HG03039 (cell line): ENCODE measurements around the gene TANC1.

Experiments
- ATAC-seq: cut with Tn5 transposase; IDR thresholded peaks from one replicate; pipeline ENCODE4 v1.9.1; 2021; ENCODE audit warnings: mild to moderate bottlenecking, moderate library complexity; ENCODE audit not compliant: unreplicated experiment

TANC1 gene

DNA sequence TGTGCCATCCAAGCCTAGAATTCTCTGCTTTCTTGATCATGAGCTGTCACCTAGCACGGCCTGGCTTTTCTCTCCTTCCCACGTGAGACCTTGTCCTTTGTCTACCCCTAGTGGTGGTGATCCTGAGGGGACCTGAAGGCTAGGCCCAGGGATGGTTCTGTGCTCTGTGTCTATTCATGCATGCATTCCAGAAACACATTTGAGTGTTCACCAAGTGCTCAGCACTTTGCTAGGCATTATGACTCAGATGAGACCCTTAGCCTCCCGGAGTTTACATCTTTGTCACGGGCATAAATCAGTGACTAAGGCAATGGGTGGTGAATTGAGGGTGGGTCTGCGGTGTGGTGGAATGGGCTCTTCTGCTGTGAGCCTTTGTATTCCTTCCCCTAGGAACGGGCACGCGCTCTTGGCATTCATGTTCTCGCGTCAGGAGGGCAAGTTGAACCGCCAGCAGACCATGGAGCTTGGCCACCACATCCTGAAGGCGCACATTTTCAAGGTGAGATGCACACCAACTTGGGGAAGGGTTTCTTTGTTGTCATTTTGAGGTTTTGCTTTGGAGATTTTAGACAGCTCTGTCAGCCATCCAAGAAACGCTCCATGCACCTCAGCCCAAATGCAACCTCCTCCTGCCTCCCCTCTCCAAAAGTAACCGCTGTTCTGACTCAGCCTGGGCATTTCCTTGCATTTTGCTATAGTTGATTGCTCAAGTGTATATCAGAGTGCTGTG is 217.1 kb downstream of the TANC1 start:
- peak; percentile 63 for ATAC-seq

GRCh38 chr2:159186462-159186861 is 218.0 kb downstream of the TANC1 start:
- no peak for ATAC-seq

GRCh38 chr2:159187106-159187505 is 218.7 kb downstream of the TANC1 start:
- no peak for ATAC-seq

- no peak for ATAC-seq
Observed at GRCh38 chr2:159188449-159188848, 220.0 kb downstream of the TANC1 start.

DNA sequence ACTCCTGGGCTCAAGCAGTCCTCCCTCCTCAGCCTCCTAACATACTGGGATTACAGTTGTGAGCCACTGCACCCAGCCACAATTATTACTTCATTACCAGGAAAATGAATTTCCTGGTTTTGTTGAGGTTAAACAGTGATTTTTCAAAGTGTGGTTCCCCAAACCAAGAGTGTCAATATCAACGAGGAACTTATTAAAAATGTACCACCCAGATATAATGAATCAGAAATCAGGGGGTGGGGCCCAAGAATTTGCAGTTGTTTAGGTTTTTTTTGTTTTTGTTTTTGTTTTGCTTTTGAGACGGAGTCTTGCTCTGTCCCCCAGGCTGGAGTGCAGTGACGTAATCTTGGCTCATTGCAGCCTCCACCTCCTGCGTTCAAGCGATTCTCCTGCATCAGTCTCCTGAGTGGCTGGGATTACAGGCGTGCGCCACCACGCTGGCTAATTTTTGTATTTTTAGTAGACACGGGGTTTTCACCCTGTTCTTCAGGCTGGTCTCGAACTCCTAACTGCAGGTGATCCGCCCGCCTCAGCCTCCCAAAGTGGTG is 224.0 kb downstream of the TANC1 start:
- ATAC-seq: no peak

GRCh38 chr2:159193791-159194190 is 225.4 kb downstream of the TANC1 start:
- ATAC-seq: no peak

DNA sequence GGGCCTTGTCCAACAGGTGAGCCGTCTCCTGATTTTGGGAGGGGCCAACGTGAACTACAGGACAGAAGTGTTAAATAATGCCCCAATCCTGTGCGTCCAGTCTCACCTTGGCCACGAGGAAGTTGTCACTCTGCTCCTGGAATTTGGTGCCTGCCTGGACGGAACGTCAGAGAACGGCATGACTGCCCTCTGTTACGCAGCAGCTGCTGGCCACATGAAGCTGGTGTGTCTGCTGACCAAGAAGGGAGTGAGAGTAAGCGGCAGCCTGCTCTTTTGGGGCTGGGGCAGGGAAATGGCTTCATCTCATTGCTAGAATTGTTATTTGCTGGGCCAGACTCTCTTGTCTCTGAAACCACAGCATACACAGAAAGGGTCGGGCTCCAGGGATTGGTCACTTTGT is 225.8 kb downstream of the TANC1 start:
- ATAC-seq: no peak

GRCh38 chr2:159195697-159196096 is 227.3 kb downstream of the TANC1 start:
- ATAC-seq: no peak

DNA sequence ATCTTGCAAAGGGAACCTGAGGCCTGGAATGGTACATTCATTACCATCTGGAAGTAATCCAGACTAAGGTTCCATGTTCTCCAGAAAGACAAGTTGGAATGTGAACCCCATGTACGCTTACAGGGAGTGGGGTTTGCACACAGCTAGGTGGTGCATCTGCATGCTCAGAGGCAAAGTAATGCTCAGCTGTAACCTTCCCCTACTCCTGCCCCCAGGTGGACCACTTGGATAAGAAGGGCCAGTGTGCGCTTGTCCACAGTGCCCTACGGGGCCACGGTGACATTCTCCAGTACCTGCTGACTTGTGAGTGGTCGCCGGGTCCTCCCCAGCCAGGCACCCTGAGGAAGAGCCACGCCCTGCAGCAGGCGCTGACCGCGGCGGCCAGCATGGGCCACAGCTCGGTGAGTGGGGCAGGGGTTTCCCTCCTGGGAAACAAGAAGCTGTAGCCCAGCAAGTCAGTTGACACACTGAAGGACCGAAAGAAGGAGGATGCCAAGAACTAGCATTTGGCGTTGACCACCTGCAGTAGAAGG is 228.0 kb downstream of the TANC1 start:
- no peak for ATAC-seq

DNA sequence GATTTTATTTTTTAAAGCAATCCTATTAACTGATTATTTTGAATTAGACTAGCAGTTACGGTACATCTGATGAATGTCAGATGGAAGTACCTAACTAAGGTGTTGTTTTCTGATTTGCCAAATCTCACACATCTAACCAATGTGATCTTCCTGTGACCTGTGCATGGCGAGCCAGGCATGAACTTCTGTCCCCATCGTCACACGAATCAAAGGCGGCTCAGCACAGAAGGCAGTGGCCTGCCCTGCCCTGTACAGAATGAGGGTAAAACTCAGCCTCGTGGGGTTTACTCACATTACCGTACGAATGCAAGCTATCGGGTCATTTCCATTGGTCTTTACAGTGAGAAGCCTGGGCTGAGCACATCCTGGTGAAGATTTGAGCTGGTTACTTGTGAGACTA is 230.8 kb downstream of the TANC1 start:
- ATAC-seq: no peak

DNA sequence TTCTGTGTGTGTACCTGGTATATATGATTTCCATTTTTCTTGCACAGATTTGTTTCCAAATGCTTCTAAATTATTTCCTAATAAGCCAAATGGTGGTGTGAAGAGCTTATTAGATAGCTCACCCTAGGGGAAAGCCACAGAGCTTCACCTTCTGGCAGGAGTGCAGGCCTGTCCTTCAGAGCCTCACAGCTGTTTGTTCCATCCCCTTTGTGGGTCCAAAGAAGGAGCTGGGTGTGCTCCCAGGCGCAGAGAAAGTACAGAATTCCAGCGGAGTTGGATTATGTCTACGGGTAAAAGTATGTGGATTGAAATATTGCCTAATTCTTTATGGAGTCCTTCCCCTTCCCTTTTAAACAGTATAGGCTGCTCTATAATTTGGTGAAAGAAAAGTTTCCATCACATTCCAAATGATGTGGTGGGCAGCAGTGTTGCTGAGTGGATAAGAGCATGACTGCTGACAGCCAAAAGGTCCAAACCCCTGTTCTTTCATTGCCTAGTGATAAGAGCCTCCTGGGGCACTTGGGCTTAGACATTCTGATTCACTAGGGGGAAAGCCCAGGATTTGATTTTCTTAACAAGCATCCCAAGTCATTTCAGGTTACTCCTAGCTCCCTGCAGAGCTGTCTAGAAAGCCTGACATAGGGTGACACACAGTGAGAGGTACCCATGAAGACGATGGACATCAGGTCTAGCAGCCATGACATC is 231.5 kb downstream of the TANC1 start:
- ATAC-seq: no peak

- ATAC-seq: no peak
Observed at GRCh38 chr2:159200498-159200897, 232.1 kb downstream of the TANC1 start.

- peak; percentile 96 for ATAC-seq
Observed at GRCh38 chr2:159201360-159202063, 233.1 kb downstream of the TANC1 start.

- no peak for ATAC-seq
Observed at GRCh38 chr2:159202568-159203071, 234.2 kb downstream of the TANC1 start.

GRCh38 chr2:159204381-159205144 is 236.1 kb downstream of the TANC1 start:
- ATAC-seq: no peak

- ATAC-seq: no peak
Observed at GRCh38 chr2:159206736-159207380, 238.4 kb downstream of the TANC1 start.

DNA sequence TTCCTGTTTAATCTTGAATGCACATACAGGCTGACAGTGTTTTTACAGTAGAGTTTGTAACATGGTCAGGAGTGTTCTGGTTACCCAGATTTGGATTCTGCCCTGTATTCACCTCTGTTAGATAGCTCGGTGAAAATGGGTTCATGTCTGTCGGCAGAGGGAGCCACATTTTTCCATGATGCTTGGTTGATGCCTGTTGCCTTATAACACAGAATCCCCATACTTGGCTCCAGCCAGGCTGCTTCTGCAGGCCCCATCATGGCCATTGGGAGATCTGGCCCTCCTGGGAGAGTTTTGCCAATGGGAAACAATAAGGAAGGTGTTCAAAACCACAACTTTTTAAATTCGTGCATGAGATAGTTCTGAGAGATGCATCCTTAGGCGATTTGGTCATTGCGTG is 240.0 kb downstream of the TANC1 start:
- ATAC-seq: no peak

DNA sequence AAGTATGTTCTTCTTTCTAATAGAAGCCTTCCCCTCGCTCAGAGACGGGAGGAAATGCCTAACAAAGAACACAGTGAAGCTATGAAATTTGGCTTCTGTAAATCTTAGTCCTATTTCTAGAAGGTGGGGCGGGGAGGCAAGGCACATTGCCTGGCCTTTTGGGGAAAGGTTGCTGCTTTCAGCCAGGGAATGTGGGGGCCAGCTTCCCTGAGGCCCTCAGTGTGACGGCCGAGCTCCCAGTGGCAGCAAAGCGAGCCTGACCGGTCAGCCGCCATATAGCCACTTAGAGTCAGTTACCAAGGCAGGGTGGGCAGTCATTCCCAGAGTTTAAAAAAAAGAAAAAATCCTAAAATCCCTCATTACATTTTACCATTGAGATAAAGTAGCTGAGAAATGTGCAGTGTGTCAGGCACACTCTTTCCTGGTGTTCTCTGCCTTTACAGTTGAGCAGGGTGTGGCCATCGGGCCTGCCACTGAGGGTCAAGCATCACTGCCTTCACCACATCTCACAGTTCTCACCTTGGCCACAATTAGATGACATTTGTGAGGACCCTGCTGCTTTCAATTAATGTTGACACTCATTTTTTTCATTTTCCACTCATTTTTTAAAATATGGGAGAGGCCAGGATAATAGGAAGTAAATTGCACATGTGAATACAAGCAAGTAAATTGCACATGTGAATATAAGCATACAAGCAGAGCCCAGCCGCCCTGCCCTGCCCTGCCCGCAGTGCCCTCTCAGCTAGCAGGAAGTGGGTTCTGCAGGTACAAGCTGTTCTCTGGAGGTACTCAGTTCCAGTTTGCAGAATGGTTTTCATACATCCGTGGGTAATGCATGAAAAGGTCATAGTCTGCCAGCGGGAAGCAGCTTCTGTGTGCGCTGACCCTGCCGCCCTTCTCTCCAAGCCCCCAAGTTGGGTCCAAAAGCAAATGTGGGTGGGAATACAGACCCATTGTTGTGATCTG is 241.2 kb downstream of the TANC1 start:
- ATAC-seq: no peak
